Neutrophil (primary cell): ENCODE measurements around the gene RNF44.

ENCODE experiments used
- H3K27ac ChIP-seq: fragments of 200-600 bp; sonication (generic); 2 replicates; pipeline ENCODE4 v1.5.1; 2016; ENCODE audit warnings: mild to moderate bottlenecking, moderate library complexity
- H3K27me3 ChIP-seq: fragments of 200-600 bp; sonication (generic); 2 replicates; pipeline ENCODE4 v1.6.0; 2016; ENCODE audit warnings: mild to moderate bottlenecking
- H3K36me3 ChIP-seq: fragments of 200-600 bp; sonication (generic); 2 replicates; pipeline ENCODE4 v1.5.1; 2017
- H3K4me1 ChIP-seq, 2 experiments: fragments of 200-600 bp in 1 of 2; sonication (generic) in 1 of 2; 1 replicate in 1 of 2; 2 replicates in 1 of 2; pipeline versions ENCODE4 v1.5.1 to v1.6.1; 2013 to 2016; ENCODE audit warnings: low read depth in 1 of 2, low read length in 1 of 2, mild to moderate bottlenecking in 1 of 2, moderate library complexity in 1 of 2; ENCODE audit not compliant: control insufficient read depth in 1 of 2, insufficient read depth in 1 of 2
- H3K4me3 ChIP-seq, 2 experiments: fragments of 200-600 bp in 1 of 2; sonication (generic) in 1 of 2; 1 replicate in 1 of 2; 2 replicates in 1 of 2; pipeline ENCODE4 v1.5.1; 2013 to 2016; ENCODE audit warnings: low read depth in 1 of 2, low read length in 1 of 2, mild to moderate bottlenecking in 1 of 2, moderate library complexity in 1 of 2
- H3K9me3 ChIP-seq: fragments of 200-600 bp; sonication (generic); 2 replicates; pipeline ENCODE4 v1.5.1; 2016
- CTCF ChIP-seq: fragments of 200-600 bp; sonication (generic); IDR thresholded peaks from 2 replicates; pipeline ENCODE4 v1.5.1; 2016; ENCODE audit warnings: antibody characterized with exemption

The RNF44 gene

GRCh38 chr5:176499273-176499672, 37.9 kb downstream of the RNF44 start:
- no peak overlapping the region for H3K27ac ChIP-seq
- H3K36me3 ChIP-seq: peaks cover 97% of the 10 kb centered on the region
- H3K9me3 ChIP-seq: no peaks in the 10 kb centered on the region
- TF ChIP-seq CTCF: no peak
- H3K27me3 ChIP-seq: no peaks in the 10 kb centered on the region
- H3K4me3 ChIP-seq: no peak overlapping the region
- no peaks in the 10 kb centered on the region for H3K4me1 ChIP-seq

- TF ChIP-seq CTCF: no peak
- no peaks in the 10 kb centered on the region for H3K9me3 ChIP-seq
- peaks cover 99% of the 10 kb centered on the region for H3K36me3 ChIP-seq
- no peaks in the 10 kb centered on the region for H3K4me1 ChIP-seq
- no peak overlapping the region for H3K27ac ChIP-seq
- H3K4me3 ChIP-seq: no peak overlapping the region
- H3K27me3 ChIP-seq: no peaks in the 10 kb centered on the region
These were observed 39.4 kb downstream of the RNF44 start for GRCh38 chr5:176497852-176498251.

- Histone ChIP-seq H3K4me3 (no peak overlapping the region), H3K27me3 (no peaks in the 10 kb centered on the region), H3K9me3 (no peaks in the 10 kb centered on the region), H3K27ac (no peak overlapping the region), H3K4me1 (peaks cover 12 to 17% of the 10 kb centered on the region in 2 experiments), H3K36me3 (peaks cover 81% of the 10 kb centered on the region)
- TF ChIP-seq CTCF: no peak
These were observed 44.8 kb downstream of the RNF44 start for GRCh38 chr5:176492431-176492830.

GRCh38 chr5:176491901-176492300, 45.3 kb downstream of the RNF44 start:
- Histone ChIP-seq H3K27me3 (no peaks in the 10 kb centered on the region), H3K27ac (no peak overlapping the region), H3K9me3 (no peaks in the 10 kb centered on the region), H3K4me1 (peaks cover 12 to 17% of the 10 kb centered on the region in 2 experiments), H3K36me3 (peaks cover 76% of the 10 kb centered on the region), H3K4me3 (no peak overlapping the region)
- no peak for TF ChIP-seq CTCF

GRCh38 chr5:176491101-176491502, 46.1 kb downstream of the RNF44 start:
- H3K27ac ChIP-seq: no peak overlapping the region
- peaks cover 71% of the 10 kb centered on the region for H3K36me3 ChIP-seq

More at GRCh38 chr5:176491101-176491502, 46.1 kb downstream of the RNF44 start:
- Histone ChIP-seq H3K27me3 (no peaks in the 10 kb centered on the region), H3K4me3 (no peak overlapping the region), H3K4me1 (peaks cover 16 to 24% of the 10 kb centered on the region in 2 experiments), H3K9me3 (no peaks in the 10 kb centered on the region)
- no peak for TF ChIP-seq CTCF
